ENCODE results near the gene SCD5. TPM values are rescaled to one million over a fixed set of nuclear protein-coding genes. Genes with fewer than 3 reads are reported as not detected.

The SCD5 gene
- total and polyA plus RNA-seq, 9 of the 15 experiments (the other 6 are each of a cell fraction or from before 2014, with no cell fraction given): 0.01 to 0.20 (median 0.03) TPM; not detected in 5

DNA sequence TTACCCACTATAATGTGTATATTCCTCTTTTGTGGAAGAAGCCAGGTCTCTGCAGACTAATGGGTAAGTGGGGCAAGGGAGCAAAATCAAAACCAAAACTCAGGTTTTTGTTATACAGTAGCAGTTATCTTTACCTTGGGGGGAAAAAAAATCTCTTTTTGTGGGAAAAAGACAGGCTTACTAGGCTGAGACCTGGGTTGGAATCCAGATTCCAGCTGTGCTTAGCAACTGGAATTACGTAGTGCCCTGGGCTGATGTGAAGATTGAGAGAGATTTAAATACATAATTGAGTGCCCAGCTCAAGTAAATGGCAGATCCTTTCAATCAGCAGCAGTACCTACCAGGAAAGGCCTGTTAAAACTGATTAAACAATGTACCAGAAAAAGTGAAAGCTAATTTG is 15.4 kb upstream of the SCD5 start:
- intact Hi-C loops (cut with micrococcal nuclease): no loop called here
- in situ Hi-C loops (cut with MboI): no loop called here
- Histone ChIP-seq H3K36me3 (ENCODE audit: control insufficient read depth, insufficient read depth, low read length) (peaks cover 18% of the 10 kb centered on the region), H4K20me1 (replicated peaks; ENCODE audit: control insufficient read depth, insufficient read depth, low read length) (no peaks in the 10 kb centered on the region), H3K4me1 (replicated peaks in 1 of 2; ENCODE audit: control insufficient read depth in 2 of 2, insufficient read depth in 2 of 2, low read length in 2 of 2) (no peaks in the 10 kb centered on the region), H3K27me3 (ENCODE audit: control insufficient read depth in 2 of 2, insufficient read depth in 2 of 2, low read length in 2 of 2) (no peaks in the 10 kb centered on the region), H2AFZ (ENCODE audit: low read depth, low read length) (no peak overlapping the region), H3K79me2 (ENCODE audit: control insufficient read depth, insufficient read depth, low read length) (no peaks in the 10 kb centered on the region), H3K4me3 (no peak overlapping the region), H3K4me2 (ENCODE audit: insufficient read depth, low read length) (no peak overlapping the region), H3K9me1 (ENCODE audit: control insufficient read depth, insufficient read depth, low read length) (no peaks in the 10 kb centered on the region), H3K9ac (ENCODE audit: insufficient read depth in 1 of 2, low read depth in 2 of 2, low read length in 2 of 2) (no peak overlapping the region), H3K9me3 (replicated peaks; ENCODE audit: control insufficient read depth, insufficient read depth, low read depth, low read length) (no peaks in the 10 kb centered on the region), H3K27ac (ENCODE audit: extremely low read depth, low read depth, low read length) (no peak overlapping the region)
- BruUV-seq (replicated peaks): no TSS peak
- 27% methylated on average over 1 of the region's 1 CpG for WGBS (ENCODE audit: insufficient coverage, low coverage, missing lambda C conversion rate)
- POLR2A ChIA-PET: no interaction called here
- CTCF ChIA-PET (ENCODE audit: low intra/inter-chr PET ratio): no interaction called here
- ATAC-seq (no peak), DNase-seq (ENCODE audit: extremely low read depth in 1 of 4, low spot score in 3 of 4) (no peak), FAIRE-seq (no peak)
- TF ChIP-seq, protein P1, sequence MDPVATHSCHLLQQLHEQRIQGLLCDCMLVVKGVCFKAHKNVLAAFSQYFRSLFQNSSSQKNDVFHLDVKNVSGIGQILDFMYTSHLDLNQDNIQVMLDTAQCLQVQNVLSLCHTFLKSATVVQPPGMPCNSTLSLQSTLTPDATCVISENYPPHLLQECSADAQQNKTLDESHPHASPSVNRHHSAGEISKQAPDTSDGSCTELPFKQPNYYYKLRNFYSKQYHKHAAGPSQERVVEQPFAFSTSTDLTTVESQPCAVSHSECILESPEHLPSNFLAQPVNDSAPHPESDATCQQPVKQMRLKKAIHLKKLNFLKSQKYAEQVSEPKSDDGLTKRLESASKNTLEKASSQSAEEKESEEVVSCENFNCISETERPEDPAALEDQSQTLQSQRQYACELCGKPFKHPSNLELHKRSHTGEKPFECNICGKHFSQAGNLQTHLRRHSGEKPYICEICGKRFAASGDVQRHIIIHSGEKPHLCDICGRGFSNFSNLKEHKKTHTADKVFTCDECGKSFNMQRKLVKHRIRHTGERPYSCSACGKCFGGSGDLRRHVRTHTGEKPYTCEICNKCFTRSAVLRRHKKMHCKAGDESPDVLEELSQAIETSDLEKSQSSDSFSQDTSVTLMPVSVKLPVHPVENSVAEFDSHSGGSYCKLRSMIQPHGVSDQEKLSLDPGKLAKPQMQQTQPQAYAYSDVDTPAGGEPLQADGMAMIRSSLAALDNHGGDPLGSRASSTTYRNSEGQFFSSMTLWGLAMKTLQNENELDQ (CRISPR knock-in tag; IDR thresholded peaks at IDR 0.05; ENCODE audit: borderline replicate concordance): no peak

DNA sequence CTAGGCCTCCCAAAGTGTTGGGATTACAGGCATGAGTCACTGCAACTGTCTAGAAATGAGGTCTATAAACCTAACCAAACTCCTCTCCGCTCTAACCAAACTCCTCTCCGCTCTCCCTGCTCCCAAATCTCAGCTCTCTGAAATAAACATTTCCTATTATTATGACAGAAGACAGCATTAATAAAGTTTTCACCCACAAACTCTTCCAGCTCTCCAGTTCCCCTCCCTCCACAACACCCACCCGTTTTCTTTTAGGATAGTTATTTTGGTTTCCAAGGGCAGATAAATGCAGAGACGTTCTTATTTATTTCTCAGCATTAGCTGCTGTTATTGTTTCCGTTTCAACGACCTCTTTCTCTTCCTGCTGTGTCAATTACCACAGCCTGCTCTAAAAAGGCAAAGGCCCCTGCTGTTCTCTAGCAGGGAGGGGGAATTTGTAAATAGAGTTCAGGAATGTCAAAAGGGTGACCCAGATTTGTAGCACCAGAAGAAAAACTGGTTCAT is 13.3 kb upstream of the SCD5 start:
- Histone ChIP-seq H3K79me2 (ENCODE audit: control insufficient read depth, insufficient read depth, low read length) (no peaks in the 10 kb centered on the region), H3K4me2 (ENCODE audit: insufficient read depth, low read length) (no peak overlapping the region), H4K20me1 (replicated peaks; ENCODE audit: control insufficient read depth, insufficient read depth, low read length) (no peaks in the 10 kb centered on the region), H3K4me3 (no peak overlapping the region), H3K9ac (ENCODE audit: insufficient read depth in 1 of 2, low read depth in 2 of 2, low read length in 2 of 2) (no peak overlapping the region), H3K4me1 (replicated peaks in 1 of 2; ENCODE audit: control insufficient read depth in 2 of 2, insufficient read depth in 2 of 2, low read length in 2 of 2) (no peaks in the 10 kb centered on the region), H3K36me3 (ENCODE audit: control insufficient read depth, insufficient read depth, low read length) (no peaks in the 10 kb centered on the region), H3K9me3 (replicated peaks; ENCODE audit: control insufficient read depth, insufficient read depth, low read depth, low read length) (no peaks in the 10 kb centered on the region), H3K9me1 (ENCODE audit: control insufficient read depth, insufficient read depth, low read length) (no peaks in the 10 kb centered on the region), H3K27me3 (ENCODE audit: control insufficient read depth in 2 of 2, insufficient read depth in 2 of 2, low read length in 2 of 2) (no peaks in the 10 kb centered on the region), H3K27ac (ENCODE audit: extremely low read depth, low read depth, low read length) (no peak overlapping the region), H2AFZ (ENCODE audit: low read depth, low read length) (no peak overlapping the region)
- FAIRE-seq (no peak), DNase-seq (ENCODE audit: extremely low read depth in 1 of 4, low spot score in 3 of 4) (no peak), ATAC-seq (no peak)
- ChIA-PET CTCF (ENCODE audit: low intra/inter-chr PET ratio) (no interaction called here), POLR2A (interaction anchor here (1.2 kb wide), 1 partner anchor 15 kb away, joined by 9 read pairs; no protein-coding TSS in a partner anchor)
- WGBS (ENCODE audit: insufficient coverage, low coverage, missing lambda C conversion rate): 15% methylated on average over 6 of the region's 6 CpGs
- BruUV-seq (replicated peaks): no TSS peak
- intact Hi-C loops (cut with micrococcal nuclease): no loop called here
- in situ Hi-C loops (cut with MboI): no loop called here
- no peak for TF ChIP-seq DMBX1 (CRISPR knock-in tag; IDR thresholded peaks at IDR 0.05; ENCODE audit: borderline replicate concordance)
